Stimulated activated naive B cell treated with anti-CD40 and anti-IgM and Interleukin-4, amounts not matched to agents 10 μg/mL and 1 μg/mL and 100 μg/mL, for 72 hours (primary cell): ENCODE data around the gene NRROS.
A peak's percentile ranks its signal among the peaks of the same experiment; 100 is the strongest.

Experiments used
- ATAC-seq, 2 donors: fragments of 150-1000 bp; cut with Tn5 transposase; replicated peaks; 2 replicates each; pipeline ENCODE4 v1.10.0; 2021; ENCODE audit warnings: moderate library complexity in 1 of 2
- DNase-seq: peaks from one replicate; pipeline ENCODE4 v3.0.0; 2021
- H3K27ac Mint-ChIP-seq: one replicate; pipeline ENCODE4 v1.8.0; 2022; ENCODE audit warnings: mild to moderate bottlenecking, mixed read lengths
- H3K27me3 Mint-ChIP-seq, 2 donors: one replicate each; pipeline ENCODE4 v1.8.0; 2022; ENCODE audit warnings: mixed read lengths in 2 of 2
- H3K36me3 Mint-ChIP-seq, 2 donors: one replicate each; pipeline ENCODE4 v1.8.0; 2022; ENCODE audit warnings: mixed read lengths in 2 of 2, mild to moderate bottlenecking in 1 of 2
- H3K4me1 Mint-ChIP-seq, 2 donors: one replicate each; pipeline ENCODE4 v1.8.0; 2022; ENCODE audit warnings: mixed read lengths in 2 of 2, mild to moderate bottlenecking in 1 of 2
- H3K4me3 Mint-ChIP-seq, 2 donors: one replicate each; pipeline ENCODE4 v1.8.0; 2022; ENCODE audit warnings: mild to moderate bottlenecking in 2 of 2, mixed read lengths in 2 of 2, moderate library complexity in 1 of 2
- H3K9me3 Mint-ChIP-seq, 2 donors: one replicate each; pipeline ENCODE4 v1.8.0; 2022; ENCODE audit warnings: mixed read lengths in 2 of 2, mild to moderate bottlenecking in 1 of 2

NRROS gene

GRCh38 chr3:196694202-196694638 lies 54.7 kb downstream of the NRROS start:
- Mint-ChIP-seq H3K4me3 (peak overlapping the region in 1 of 2 donors; percentile 32), H3K4me1 (peaks cover 11 to 26% of the 10 kb centered on the region in 2 donors), H3K27me3 (no peaks in the 10 kb centered on the region), H3K9me3 (peaks cover 0 to 3% of the 10 kb centered on the region in 2 donors), H3K36me3 (peaks cover 5 to 18% of the 10 kb centered on the region in 2 donors), H3K27ac (peak overlapping the region; percentile 87)
- ATAC-seq = peak; percentile 38 to 41
- DNase-seq = no peak

DNA sequence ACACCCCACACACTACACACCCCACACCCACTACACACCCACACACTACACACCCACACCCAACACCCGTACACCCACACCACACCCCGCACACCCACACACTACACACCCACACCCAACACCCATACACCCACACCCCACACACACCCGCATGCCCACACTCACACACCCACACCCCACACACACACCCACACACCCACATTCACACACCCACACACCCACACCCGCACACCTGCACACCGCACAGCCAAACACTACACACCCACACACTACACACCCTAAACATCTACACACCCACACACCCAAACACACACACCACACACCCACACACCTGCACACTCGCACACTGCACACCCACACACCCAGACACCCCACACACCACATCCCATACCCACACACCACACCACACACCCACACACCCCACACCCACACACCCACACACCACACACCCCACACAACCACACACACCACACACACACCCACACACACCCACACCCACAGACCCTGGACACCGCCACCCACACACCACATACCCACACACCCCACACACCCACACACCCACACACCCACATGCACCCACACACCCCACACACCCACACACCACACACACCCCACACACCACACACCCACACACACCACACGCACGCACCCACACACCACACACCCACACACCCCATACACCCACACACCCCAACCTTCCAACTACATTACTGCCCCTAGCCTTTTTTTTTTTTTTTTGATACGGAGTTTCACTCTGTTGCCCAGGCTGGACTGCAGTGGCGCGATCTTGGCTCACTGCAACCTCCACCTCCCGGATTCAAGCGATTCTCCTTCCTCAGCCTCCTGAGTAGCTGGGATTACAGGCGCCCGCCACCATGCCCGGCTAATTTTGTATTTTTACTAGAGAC lies 55.7 kb downstream of the NRROS start:
- Mint-ChIP-seq H3K4me1 (peaks cover 13 to 25% of the 10 kb centered on the region in 2 donors), H3K27ac (peak overlapping the region; percentile 96), H3K4me3 (peak overlapping the region; percentile 45 to 49), H3K9me3 (peaks cover 0 to 3% of the 10 kb centered on the region in 2 donors), H3K36me3 (peaks cover 5 to 21% of the 10 kb centered on the region in 2 donors), H3K27me3 (no peaks in the 10 kb centered on the region)
- ATAC-seq = peak; percentile 12 to 32
- no peak for DNase-seq

DNA sequence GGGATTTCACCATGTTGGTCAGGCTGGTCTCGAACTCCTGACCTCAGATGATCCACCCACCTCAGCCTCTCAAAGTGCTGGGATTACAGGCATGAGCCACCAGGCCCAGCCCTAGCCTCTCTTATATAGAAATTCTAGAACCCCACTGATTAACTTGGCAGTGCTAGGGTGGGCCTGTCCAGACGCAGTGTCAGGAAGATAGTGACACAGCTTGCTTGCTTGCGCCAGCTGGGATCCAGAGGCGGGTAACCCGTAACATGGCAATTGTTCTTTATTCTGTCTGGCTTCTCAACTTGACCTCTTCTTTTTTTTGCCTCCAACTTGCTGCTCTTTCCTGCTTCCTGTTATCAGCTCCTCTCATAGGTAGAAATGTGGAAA lies 56.3 kb downstream of the NRROS start:
- no peak for DNase-seq
- peaks cover 5 to 21% of the 10 kb centered on the region in 2 donors for H3K36me3 Mint-ChIP-seq
- H3K4me3 Mint-ChIP-seq = peak overlapping the region; percentile 11 to 49
- H3K4me1 Mint-ChIP-seq = peaks cover 13 to 20% of the 10 kb centered on the region in 2 donors
- peak overlapping the region; percentile 96 for H3K27ac Mint-ChIP-seq
- ATAC-seq = peak in 1 of 2 donors; percentile 9
- H3K9me3 Mint-ChIP-seq = peaks cover 0 to 3% of the 10 kb centered on the region in 2 donors
- no peaks in the 10 kb centered on the region for H3K27me3 Mint-ChIP-seq

DNA sequence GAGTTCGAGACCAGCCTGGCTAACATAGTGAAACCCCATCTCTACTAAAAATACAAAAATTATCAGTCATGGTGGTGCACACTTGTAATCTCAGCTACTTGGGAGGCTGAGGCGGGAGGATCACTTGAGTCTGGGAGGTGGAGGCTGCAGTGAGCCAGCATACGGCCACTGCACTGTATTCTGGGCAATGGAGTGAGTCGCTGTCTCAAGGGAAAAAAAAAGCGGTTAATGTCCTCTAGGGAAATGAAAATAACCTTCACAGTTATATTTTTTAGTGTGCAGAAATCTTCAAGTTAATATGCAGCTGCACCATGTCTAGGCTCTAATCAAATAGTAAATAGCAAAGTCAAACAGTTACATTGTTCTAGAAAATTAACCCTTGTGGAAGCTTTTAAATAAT lies 57.8 kb downstream of the NRROS start:
- peaks cover 13 to 20% of the 10 kb centered on the region in 2 donors for H3K4me1 Mint-ChIP-seq
- H3K27ac Mint-ChIP-seq = no peak overlapping the region
- no peaks in the 10 kb centered on the region for H3K27me3 Mint-ChIP-seq
- ATAC-seq (peak; percentile 80), DNase-seq (no peak)
- peaks cover 0 to 3% of the 10 kb centered on the region in 2 donors for H3K9me3 Mint-ChIP-seq
- H3K36me3 Mint-ChIP-seq = peaks cover 5 to 21% of the 10 kb centered on the region in 2 donors
- no peak overlapping the region for H3K4me3 Mint-ChIP-seq

GRCh38 chr3:196699749-196700148 lies 60.3 kb downstream of the NRROS start:
- Mint-ChIP-seq H3K27ac (no peak overlapping the region), H3K27me3 (no peaks in the 10 kb centered on the region), H3K4me3 (no peak overlapping the region)

GRCh38 chr3:196700801-196701200 lies 61.3 kb downstream of the NRROS start:
- H3K4me3 Mint-ChIP-seq = no peak overlapping the region
- H3K27ac Mint-ChIP-seq = no peak overlapping the region
- H3K27me3 Mint-ChIP-seq = no peaks in the 10 kb centered on the region
- ATAC-seq = no peak
- H3K36me3 Mint-ChIP-seq = peaks cover 6 to 14% of the 10 kb centered on the region in 2 donors
- peaks cover 0 to 2% of the 10 kb centered on the region in 2 donors for H3K9me3 Mint-ChIP-seq
- no peak for DNase-seq
- peaks cover 7 to 14% of the 10 kb centered on the region in 2 donors for H3K4me1 Mint-ChIP-seq

More at GRCh38 chr3:196699749-196700148, 60.3 kb downstream of the NRROS start:
- no peak for DNase-seq
- H3K36me3 Mint-ChIP-seq = peaks cover 7 to 24% of the 10 kb centered on the region in 2 donors
- peaks cover 0 to 3% of the 10 kb centered on the region in 2 donors for H3K9me3 Mint-ChIP-seq
- ATAC-seq = no peak
- peaks cover 13 to 20% of the 10 kb centered on the region in 2 donors for H3K4me1 Mint-ChIP-seq

GRCh38 chr3:196706327-196706726 lies 66.8 kb downstream of the NRROS start:
- Mint-ChIP-seq H3K27ac (no peak overlapping the region), H3K36me3 (peaks cover 9 to 12% of the 10 kb centered on the region in 2 donors), H3K4me3 (no peak overlapping the region), H3K27me3 (no peaks in the 10 kb centered on the region), H3K9me3 (no peaks in the 10 kb centered on the region), H3K4me1 (peaks cover 2 to 8% of the 10 kb centered on the region in 2 donors)
- no peak for DNase-seq
- ATAC-seq = no peak

GRCh38 chr3:196706731-196707130 lies 67.2 kb downstream of the NRROS start:
- no peak overlapping the region for H3K4me3 Mint-ChIP-seq
- peaks cover 6 to 12% of the 10 kb centered on the region in 2 donors for H3K4me1 Mint-ChIP-seq
- no peaks in the 10 kb centered on the region for H3K27me3 Mint-ChIP-seq
- no peak for DNase-seq
- no peaks in the 10 kb centered on the region for H3K9me3 Mint-ChIP-seq
- H3K27ac Mint-ChIP-seq = no peak overlapping the region
- no peak for ATAC-seq
- H3K36me3 Mint-ChIP-seq = peaks cover 9 to 12% of the 10 kb centered on the region in 2 donors

GRCh38 chr3:196707566-196707965 lies 68.1 kb downstream of the NRROS start:
- no peak overlapping the region for H3K27ac Mint-ChIP-seq
- H3K4me3 Mint-ChIP-seq = no peak overlapping the region
- H3K9me3 Mint-ChIP-seq = no peaks in the 10 kb centered on the region
- H3K4me1 Mint-ChIP-seq = peaks cover 7 to 14% of the 10 kb centered on the region in 2 donors
- peaks cover 9 to 12% of the 10 kb centered on the region in 2 donors for H3K36me3 Mint-ChIP-seq
- ATAC-seq (no peak), DNase-seq (no peak)
- no peaks in the 10 kb centered on the region for H3K27me3 Mint-ChIP-seq

- Mint-ChIP-seq H3K27me3 (no peaks in the 10 kb centered on the region), H3K27ac (no peak overlapping the region), H3K4me1 (peaks cover 14 to 21% of the 10 kb centered on the region in 2 donors), H3K36me3 (peaks cover 7 to 9% of the 10 kb centered on the region in 2 donors), H3K4me3 (no peak overlapping the region), H3K9me3 (no peaks in the 10 kb centered on the region)
- ATAC-seq (no peak), DNase-seq (no peak)
These were observed 69.0 kb downstream of the NRROS start for GRCh38 chr3:196708467-196708866.
